Gastrocnemius medialis (tissue), 4 donors: ENCODE results near the gene SLC35B2. TPM values are rescaled to one million over a fixed set of nuclear protein-coding genes. Genes with fewer than 3 reads are reported as not detected.

Source experiments
- ATAC-seq, 2 donors: fragments of 150-250 bp; one replicate each; pipeline ENCODE4 v1.9.1; 2016
- DNase-seq, 2 donors: peaks; one replicate each; pipeline ENCODE4 v3.0.0-alpha.2; 2019
- H3K27ac ChIP-seq, 4 donors: fragments of 200-600 bp; sonication (generic); 1 replicate in 1 of 4; 2 replicates in 3 of 4; pipeline ENCODE4 v1.5.1; 2016 to 2018; ENCODE audit warnings: mild to moderate bottlenecking in 2 of 4, moderate library complexity in 1 of 4
- H3K27me3 ChIP-seq, 3 donors: fragments of 200-600 bp; sonication (generic) in 2 of 3; 1 replicate in 1 of 3; 2 replicates in 2 of 3; pipeline versions ENCODE4 v1.5.1 to v1.6.0; 2016 to 2019; ENCODE audit warnings: mild to moderate bottlenecking in 1 of 3, moderate library complexity in 1 of 3
- H3K36me3 ChIP-seq, 2 donors: fragments of 200-600 bp; sonication (generic) in 1 of 2; one replicate each; pipeline ENCODE4 v1.5.1; 2017 to 2018
- H3K4me1 ChIP-seq, 2 donors: fragments of 200-600 bp; sonication (generic) in 1 of 2; one replicate each; pipeline ENCODE4 v1.5.1; 2016 to 2017; ENCODE audit warnings: mild to moderate bottlenecking in 2 of 2
- H3K4me3 ChIP-seq, 4 donors: fragments of 200-600 bp; sonication (generic) in 3 of 4; 1 replicate in 1 of 4; 2 replicates in 3 of 4; pipeline ENCODE4 v1.5.1; 2016 to 2019; ENCODE audit warnings: mild to moderate bottlenecking in 2 of 4
- H3K9me3 ChIP-seq, 3 donors: fragments of 200-600 bp; sonication (generic) in 2 of 3; 1 replicate in 1 of 3; 2 replicates in 2 of 3; pipeline ENCODE4 v1.5.1; 2016 to 2019
- CTCF ChIP-seq, 5 experiments: fragments of 450-650 bp in 3 of 5; fragments of 200-600 bp in 2 of 5; sonication (generic) in 2 of 5; IDR thresholded peaks in 4 of 5; conservative IDR thresholded peaks in 1 of 5; 1 replicate in 4 of 5; 2 replicates in 1 of 5; pipeline ENCODE4 v1.5.1; 2016 to 2019; ENCODE audit warnings: antibody characterized with exemption in 5 of 5, mild to moderate bottlenecking in 3 of 5, moderate library complexity in 3 of 5
- POLR2A ChIP-seq, 2 donors: fragments of 450-650 bp; IDR thresholded peaks; one replicate each; pipeline ENCODE4 v1.6.1; 2017; ENCODE audit warnings: antibody characterized with exemption in 2 of 2, mild to moderate bottlenecking in 2 of 2, moderate library complexity in 2 of 2
- in situ Hi-C, 4 donors: fragments of 200-750 bp; cut with MboI; loops; one replicate each; pipeline versions ENCODE4 v1.15.0 to v1.8.0; 2017; ENCODE audit warnings: low sequenced_read_pairs in 4 of 4
- intact Hi-C: fragments of 100-400 bp; cut with DNase I; formaldehyde crosslinking; loops from one replicate; pipeline ENCODE4 v1.15.1; 2023; ENCODE audit warnings: low total_unique reads
- total RNA-seq, 4 donors: library from RNA; depleted of rRNA; stranded (reverse); fragments of >200 nt; gene quantifications; one replicate each; pipeline versions ENCODE4 v1.1.0 to v1.2.3, GENCODE V29; 2016

SLC35B2 gene
- total RNA-seq, 4 donors from 2014 or later, result 14.9 to 35.9 (median 21.4) TPM

DNA sequence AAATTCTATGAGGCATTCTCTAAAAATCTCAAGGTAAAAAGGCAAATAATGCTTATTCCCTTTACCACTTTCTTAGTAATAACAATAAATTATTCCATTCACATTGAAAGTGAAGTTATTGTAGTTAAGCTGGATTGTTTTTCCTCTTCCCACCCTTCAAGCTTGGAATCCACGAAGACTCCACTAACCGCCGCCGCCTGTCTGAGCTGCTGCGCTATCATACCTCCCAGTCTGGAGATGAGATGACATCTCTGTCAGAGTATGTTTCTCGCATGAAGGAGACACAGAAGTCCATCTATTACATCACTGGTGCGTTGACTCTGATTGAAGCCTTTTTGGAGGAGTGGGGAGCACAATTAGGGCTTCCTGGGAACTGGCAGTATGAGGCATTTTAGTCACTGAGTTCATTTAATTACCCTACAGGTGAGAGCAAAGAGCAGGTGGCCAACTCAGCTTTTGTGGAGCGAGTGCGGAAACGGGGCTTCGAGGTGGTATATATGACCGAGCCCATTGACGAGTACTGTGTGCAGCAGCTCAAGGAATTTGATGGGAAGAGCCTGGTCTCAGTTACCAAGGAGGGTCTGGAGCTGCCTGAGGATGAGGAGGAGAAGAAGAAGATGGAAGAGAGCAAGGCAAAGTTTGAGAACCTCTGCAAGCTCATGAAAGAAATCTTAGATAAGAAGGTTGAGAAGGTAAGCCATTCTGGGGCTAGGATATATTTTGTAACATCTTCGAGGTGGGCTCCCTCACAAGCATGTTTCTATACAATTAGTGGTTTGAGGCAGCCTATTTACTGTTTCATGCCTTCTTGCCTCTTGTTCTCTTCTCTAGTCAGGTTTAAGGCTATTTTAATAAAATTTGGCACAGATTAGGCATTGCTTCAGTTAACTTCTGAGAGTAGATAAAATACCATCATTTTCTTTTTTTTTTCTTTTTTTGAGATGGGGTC lies 5.5 kb downstream of the SLC35B2 start:
- H3K4me3 ChIP-seq, result no peak overlapping the region
- no peak for TF ChIP-seq POLR2A (IDR thresholded peaks at IDR 0.05)
- TF ChIP-seq CTCF (IDR thresholded peaks at IDR 0.05 in 4 of 5, conservative IDR thresholded peaks at IDR 0.05 in 1 of 5), result no peak
- no peaks in the 10 kb centered on the region for H3K27me3 ChIP-seq
- H3K9me3 ChIP-seq, result no peaks in the 10 kb centered on the region
- ATAC-seq (no peak), DNase-seq (no peak)
- peak overlapping the region in 1 of 4 donors; percentile 99 for H3K27ac ChIP-seq
- intact Hi-C loops (no loop called here), in situ Hi-C loops (no loop called here)
- peaks cover 29 to 39% of the 10 kb centered on the region in 2 donors for H3K4me1 ChIP-seq
- peaks cover 2 to 67% of the 10 kb centered on the region in 2 donors for H3K36me3 ChIP-seq

- peaks cover 23 to 28% of the 10 kb centered on the region in 2 donors for H3K4me1 ChIP-seq
- in situ Hi-C loops, result no loop called here
Measured at GRCh38 chr6:44250718-44251123, 6.6 kb downstream of the SLC35B2 start.

DNA sequence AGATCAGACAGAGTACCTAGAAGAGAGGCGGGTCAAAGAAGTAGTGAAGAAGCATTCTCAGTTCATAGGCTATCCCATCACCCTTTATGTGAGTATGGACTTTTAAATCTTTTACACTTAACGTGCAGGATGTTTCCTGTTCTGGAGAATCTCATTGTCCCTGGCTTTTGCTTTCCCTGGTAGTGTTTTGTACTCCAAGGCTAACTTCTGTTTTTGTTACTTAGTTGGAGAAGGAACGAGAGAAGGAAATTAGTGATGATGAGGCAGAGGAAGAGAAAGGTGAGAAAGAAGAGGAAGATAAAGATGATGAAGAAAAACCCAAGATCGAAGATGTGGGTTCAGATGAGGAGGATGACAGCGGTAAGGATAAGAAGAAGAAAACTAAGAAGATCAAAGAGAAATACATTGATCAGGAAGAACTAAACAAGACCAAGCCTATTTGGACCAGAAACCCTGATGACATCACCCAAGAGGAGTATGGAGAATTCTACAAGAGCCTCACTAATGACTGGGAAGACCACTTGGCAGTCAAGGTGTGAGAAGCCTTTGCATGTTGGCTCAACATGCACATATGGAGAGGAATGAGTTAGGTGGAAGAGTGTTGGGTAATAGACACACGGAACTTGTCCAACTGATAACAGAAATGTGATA lies 7.1 kb downstream of the SLC35B2 start:
- ATAC-seq (no peak), DNase-seq (no peak)
- in situ Hi-C loops (no loop called here), intact Hi-C loops (no loop called here)
- Histone ChIP-seq H3K27me3 (no peaks in the 10 kb centered on the region), H3K9me3 (no peaks in the 10 kb centered on the region), H3K4me3 (no peak overlapping the region), H3K36me3 (peaks cover 2 to 67% of the 10 kb centered on the region in 2 donors), H3K27ac (peak overlapping the region in 3 of 4 donors; percentile 1 to 99 (median 33)), H3K4me1 (peaks cover 25 to 27% of the 10 kb centered on the region in 2 donors)
- TF ChIP-seq POLR2A (IDR thresholded peaks at IDR 0.05) (no peak), CTCF (IDR thresholded peaks at IDR 0.05 in 4 of 5, conservative IDR thresholded peaks at IDR 0.05 in 1 of 5) (no peak)

More at GRCh38 chr6:44250718-44251123, 6.6 kb downstream of the SLC35B2 start:
- intact Hi-C loops, result no loop called here
- no peak for DNase-seq
- Histone ChIP-seq H3K27me3 (no peaks in the 10 kb centered on the region), H3K36me3 (peaks cover 2 to 67% of the 10 kb centered on the region in 2 donors), H3K4me3 (no peak overlapping the region), H3K9me3 (no peaks in the 10 kb centered on the region), H3K27ac (peak overlapping the region in 3 of 4 donors; percentile 1 to 99 (median 33))
- no peak for ATAC-seq
- TF ChIP-seq CTCF (IDR thresholded peaks at IDR 0.05 in 4 of 5, conservative IDR thresholded peaks at IDR 0.05 in 1 of 5) (no peak), POLR2A (IDR thresholded peaks at IDR 0.05) (no peak)

DNA sequence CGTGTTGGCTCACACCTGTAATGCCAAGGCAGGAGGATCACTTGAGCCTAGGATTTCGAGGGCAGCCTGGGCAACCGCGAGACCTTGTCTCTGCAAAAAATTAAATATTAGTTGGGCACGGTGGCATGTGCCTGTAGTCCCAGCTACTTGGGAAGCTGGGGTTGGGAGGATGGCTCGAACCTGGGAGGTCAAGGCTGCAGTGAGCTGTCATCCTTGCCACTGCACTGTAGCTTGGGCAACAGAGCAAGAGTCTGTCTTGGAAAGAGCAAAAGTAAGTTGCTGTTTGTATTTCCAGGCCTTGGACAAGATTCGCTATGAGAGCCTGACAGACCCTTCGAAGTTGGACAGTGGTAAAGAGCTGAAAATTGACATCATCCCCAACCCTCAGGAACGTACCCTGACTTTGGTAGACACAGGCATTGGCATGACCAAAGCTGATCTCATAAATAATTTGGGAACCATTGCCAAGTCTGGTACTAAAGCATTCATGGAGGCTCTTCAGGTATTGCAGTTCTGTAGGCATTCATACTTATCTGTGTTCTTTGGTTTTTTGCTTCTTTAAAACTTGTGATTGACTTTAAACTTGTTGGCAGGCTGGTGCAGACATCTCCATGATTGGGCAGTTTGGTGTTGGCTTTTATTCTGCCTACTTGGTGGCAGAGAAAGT lies 8.1 kb downstream of the SLC35B2 start:
- H3K36me3 ChIP-seq, result peaks cover 2 to 57% of the 10 kb centered on the region in 2 donors
- in situ Hi-C loops, result loop anchor here in 1 of 4 donors (25.0 kb wide), 1 partner anchor 137 kb away; no protein-coding TSS in a partner anchor
- no peak for TF ChIP-seq POLR2A (IDR thresholded peaks at IDR 0.05)
- no peak for TF ChIP-seq CTCF (IDR thresholded peaks at IDR 0.05 in 4 of 5, conservative IDR thresholded peaks at IDR 0.05 in 1 of 5)
- DNase-seq, result no peak
- no peaks in the 10 kb centered on the region for H3K27me3 ChIP-seq
- intact Hi-C loops, result loop anchor here (5.0 kb wide), 3 partner anchors 122 to 622 kb away; partner anchors contain the start of genes GTPBP2, MRPL14, TMEM63B and VEGFA
- H3K4me3 ChIP-seq, result peak overlapping the region in 3 of 4 donors; percentile 83 to 98 (median 94)
- H3K9me3 ChIP-seq, result no peaks in the 10 kb centered on the region
- peaks cover 25 to 27% of the 10 kb centered on the region in 2 donors for H3K4me1 ChIP-seq
- ATAC-seq, result no peak
- peak overlapping the region; percentile 93 to 99 (median 98) for H3K27ac ChIP-seq
